ENCODE data around the gene TP53BP2.
"Not testable (repeated sequence)": the region's sequence is repeated elsewhere in the genome, so short reads cannot be mapped to it uniquely, and the experiment has no call there.

The TP53BP2 gene

GRCh38 chr1:223739366-223740037 is 106.2 kb downstream of the TP53BP2 start:
- H4K20me1 ChIP-seq (ENCODE audit: insufficient read depth, low read length, poor library complexity, severe bottlenecking) = no peaks in the 10 kb centered on the region
- H3K79me2 ChIP-seq (ENCODE audit: insufficient read depth, low read length) = no peaks in the 10 kb centered on the region
- no peak overlapping the region for H3K4me3 ChIP-seq (ENCODE audit: low read length, poor library complexity, severe bottlenecking)
- no peak overlapping the region for H2AFZ ChIP-seq (ENCODE audit: low read length)
- no peaks in the 10 kb centered on the region for H3K27me3 ChIP-seq (ENCODE audit: insufficient read depth, low read length, poor library complexity, severe bottlenecking)
- no peak overlapping the region for H3K9ac ChIP-seq (ENCODE audit: low read depth, low read length, poor library complexity, severe bottlenecking)
- no peaks in the 10 kb centered on the region for H3F3A ChIP-seq (ENCODE audit: low read depth)
- no peak overlapping the region for H3K4me2 ChIP-seq (ENCODE audit: low read depth, low read length, poor library complexity, severe bottlenecking)
- H3K4me1 ChIP-seq (ENCODE audit: insufficient read depth, low read length, poor library complexity, severe bottlenecking) = no peaks in the 10 kb centered on the region
- no peaks in the 10 kb centered on the region for H3K9me2 ChIP-seq (replicated peaks; ENCODE audit: low read depth, low read length)
- no peaks in the 10 kb centered on the region for H3K36me3 ChIP-seq (ENCODE audit: insufficient read depth, low read length)
- TF ChIP-seq CTCF (conservative IDR thresholded peaks at IDR 0.05; ENCODE audit: low read length) (no peak), EZH2phosphoT487 (IDR thresholded peaks at IDR 0.05; ENCODE audit: borderline replicate concordance) (no peak)
- no peaks in the 10 kb centered on the region for H3K9me3 ChIP-seq (ENCODE audit: insufficient read depth, low read depth, low read length)

GRCh38 chr1:223738465-223739365 is 107.0 kb downstream of the TP53BP2 start:
- Histone ChIP-seq H4K20me1 (ENCODE audit: insufficient read depth, low read length, poor library complexity, severe bottlenecking) (no peaks in the 10 kb centered on the region), H3K27me3 (ENCODE audit: insufficient read depth, low read length, poor library complexity, severe bottlenecking) (no peaks in the 10 kb centered on the region), H3K4me3 (ENCODE audit: low read length, poor library complexity, severe bottlenecking) (no peak overlapping the region), H3F3A (ENCODE audit: low read depth) (no peaks in the 10 kb centered on the region), H3K4me1 (ENCODE audit: insufficient read depth, low read length, poor library complexity, severe bottlenecking) (no peaks in the 10 kb centered on the region), H3K9ac (ENCODE audit: low read depth, low read length, poor library complexity, severe bottlenecking) (no peak overlapping the region), H3K4me2 (ENCODE audit: low read depth, low read length, poor library complexity, severe bottlenecking) (no peak overlapping the region), H3K9me2 (replicated peaks; ENCODE audit: low read depth, low read length) (no peaks in the 10 kb centered on the region), H3K36me3 (ENCODE audit: insufficient read depth, low read length) (no peaks in the 10 kb centered on the region), H2AFZ (ENCODE audit: low read length) (no peak overlapping the region), H3K9me3 (ENCODE audit: insufficient read depth, low read depth, low read length) (no peaks in the 10 kb centered on the region), H3K79me2 (ENCODE audit: insufficient read depth, low read length) (no peaks in the 10 kb centered on the region)
- TF ChIP-seq CTCF (conservative IDR thresholded peaks at IDR 0.05; ENCODE audit: low read length) (no peak), EZH2phosphoT487 (IDR thresholded peaks at IDR 0.05; ENCODE audit: borderline replicate concordance) (no peak)

GRCh38 chr1:223737342-223737741 is 108.4 kb downstream of the TP53BP2 start:
- Histone ChIP-seq H3K4me2 (ENCODE audit: low read depth, low read length, poor library complexity, severe bottlenecking) (no peak overlapping the region), H3K4me1 (ENCODE audit: insufficient read depth, low read length, poor library complexity, severe bottlenecking) (no peaks in the 10 kb centered on the region), H3F3A (ENCODE audit: low read depth) (no peaks in the 10 kb centered on the region), H4K20me1 (ENCODE audit: insufficient read depth, low read length, poor library complexity, severe bottlenecking) (no peaks in the 10 kb centered on the region), H3K9ac (ENCODE audit: low read depth, low read length, poor library complexity, severe bottlenecking) (no peak overlapping the region), H3K27me3 (ENCODE audit: insufficient read depth, low read length, poor library complexity, severe bottlenecking) (no peaks in the 10 kb centered on the region), H2AFZ (ENCODE audit: low read length) (no peak overlapping the region), H3K9me2 (replicated peaks; ENCODE audit: low read depth, low read length) (no peaks in the 10 kb centered on the region), H3K36me3 (ENCODE audit: insufficient read depth, low read length) (no peaks in the 10 kb centered on the region), H3K79me2 (ENCODE audit: insufficient read depth, low read length) (no peaks in the 10 kb centered on the region), H3K4me3 (ENCODE audit: low read length, poor library complexity, severe bottlenecking) (no peak overlapping the region), H3K9me3 (ENCODE audit: insufficient read depth, low read depth, low read length) (no peaks in the 10 kb centered on the region)
- TF ChIP-seq EZH2phosphoT487 (IDR thresholded peaks at IDR 0.05; ENCODE audit: borderline replicate concordance) = no peak
- no peak for TF ChIP-seq CTCF (conservative IDR thresholded peaks at IDR 0.05; ENCODE audit: low read length)

- H3K9me2 ChIP-seq (replicated peaks; ENCODE audit: low read depth, low read length); H2AFZ ChIP-seq (ENCODE audit: low read length); H3K9me3 ChIP-seq (ENCODE audit: insufficient read depth, low read depth, low read length); H3K9ac ChIP-seq (ENCODE audit: low read depth, low read length, poor library complexity, severe bottlenecking); H3F3A ChIP-seq (ENCODE audit: low read depth); H3K4me1 ChIP-seq (ENCODE audit: insufficient read depth, low read length, poor library complexity, severe bottlenecking); H3K4me2 ChIP-seq (ENCODE audit: low read depth, low read length, poor library complexity, severe bottlenecking); H4K20me1 ChIP-seq (ENCODE audit: insufficient read depth, low read length, poor library complexity, severe bottlenecking); H3K27me3 ChIP-seq (ENCODE audit: insufficient read depth, low read length, poor library complexity, severe bottlenecking); H3K79me2 ChIP-seq (ENCODE audit: insufficient read depth, low read length); H3K4me3 ChIP-seq (ENCODE audit: low read length, poor library complexity, severe bottlenecking); H3K36me3 ChIP-seq (ENCODE audit: insufficient read depth, low read length): not testable (repeated sequence)
These were observed 109.1 kb downstream of the TP53BP2 start for GRCh38 chr1:223736638-223737037.
